Neural progenitor cell (in vitro differentiated cells): ENCODE data around the gene C22orf31.

ENCODE experiments used
- CTCF ChIP-seq: fragments of 200-600 bp; sonication (generic); IDR thresholded peaks from 2 replicates; pipeline ENCODE4 v1.5.1; 2017; ENCODE audit warnings: antibody characterized with exemption, mild to moderate bottlenecking
- EZH2 ChIP-seq: fragments of 200-600 bp; sonication (generic); IDR thresholded peaks from 2 replicates; pipeline ENCODE4 v1.6.1; 2017; ENCODE audit warnings: antibody characterized with exemption, mild to moderate bottlenecking, moderate library complexity

- TF ChIP-seq EZH2 (no peak), CTCF (no peak)
Observed at GRCh38 chr22:29041408-29041807, 20.2 kb downstream of the C22orf31 start.
